ENCODE results near the gene AFAP1L2. TPM values are rescaled to one million over a fixed set of nuclear protein-coding genes. Genes with fewer than 3 reads are reported as not detected.

Gene AFAP1L2
- total RNA-seq, 2 donors from 2014 or later, result 16.1 to 34.1 TPM

DNA sequence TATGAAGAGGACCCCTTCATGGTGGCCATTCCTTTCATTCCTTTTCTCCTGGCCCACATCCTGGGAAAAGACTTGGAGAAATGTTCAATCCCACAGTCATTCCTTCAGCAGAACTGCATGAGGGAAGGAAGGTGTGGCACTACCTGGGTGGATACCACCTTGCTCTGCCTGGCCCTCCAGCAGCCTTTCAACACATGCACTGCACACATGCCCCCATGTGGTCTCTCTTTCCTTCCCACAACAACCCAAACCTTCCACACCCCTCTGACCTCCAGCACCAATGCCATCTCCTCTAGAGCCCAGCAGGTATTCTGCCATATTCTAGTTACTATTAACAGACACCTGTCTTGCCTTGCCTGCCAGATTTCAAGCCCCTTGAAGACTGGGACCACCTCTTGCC, 40.5 kb upstream of the AFAP1L2 start:
- Histone ChIP-seq H3K36me3 (no peaks in the 10 kb centered on the region), H3K27me3 (replicated peaks; ENCODE audit: insufficient read depth) (no peaks in the 10 kb centered on the region), H3K4me1 (replicated peaks) (no peaks in the 10 kb centered on the region), H3K4me3 (no peak overlapping the region), H3K9me3 (no peaks in the 10 kb centered on the region), H3K27ac (no peak overlapping the region)
- TF ChIP-seq POLR2AphosphoS5 (IDR thresholded peaks at IDR 0.05), result no peak
- no peak for TF ChIP-seq POLR2A (IDR thresholded peaks at IDR 0.05)
- TF ChIP-seq, protein P1, sequence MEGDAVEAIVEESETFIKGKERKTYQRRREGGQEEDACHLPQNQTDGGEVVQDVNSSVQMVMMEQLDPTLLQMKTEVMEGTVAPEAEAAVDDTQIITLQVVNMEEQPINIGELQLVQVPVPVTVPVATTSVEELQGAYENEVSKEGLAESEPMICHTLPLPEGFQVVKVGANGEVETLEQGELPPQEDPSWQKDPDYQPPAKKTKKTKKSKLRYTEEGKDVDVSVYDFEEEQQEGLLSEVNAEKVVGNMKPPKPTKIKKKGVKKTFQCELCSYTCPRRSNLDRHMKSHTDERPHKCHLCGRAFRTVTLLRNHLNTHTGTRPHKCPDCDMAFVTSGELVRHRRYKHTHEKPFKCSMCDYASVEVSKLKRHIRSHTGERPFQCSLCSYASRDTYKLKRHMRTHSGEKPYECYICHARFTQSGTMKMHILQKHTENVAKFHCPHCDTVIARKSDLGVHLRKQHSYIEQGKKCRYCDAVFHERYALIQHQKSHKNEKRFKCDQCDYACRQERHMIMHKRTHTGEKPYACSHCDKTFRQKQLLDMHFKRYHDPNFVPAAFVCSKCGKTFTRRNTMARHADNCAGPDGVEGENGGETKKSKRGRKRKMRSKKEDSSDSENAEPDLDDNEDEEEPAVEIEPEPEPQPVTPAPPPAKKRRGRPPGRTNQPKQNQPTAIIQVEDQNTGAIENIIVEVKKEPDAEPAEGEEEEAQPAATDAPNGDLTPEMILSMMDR (IDR thresholded peaks at IDR 0.05), result no peak
- DNase-seq (ENCODE audit: low spot score), result no peak
- intact Hi-C loops (cut with DNase I), result no loop called here

DNA sequence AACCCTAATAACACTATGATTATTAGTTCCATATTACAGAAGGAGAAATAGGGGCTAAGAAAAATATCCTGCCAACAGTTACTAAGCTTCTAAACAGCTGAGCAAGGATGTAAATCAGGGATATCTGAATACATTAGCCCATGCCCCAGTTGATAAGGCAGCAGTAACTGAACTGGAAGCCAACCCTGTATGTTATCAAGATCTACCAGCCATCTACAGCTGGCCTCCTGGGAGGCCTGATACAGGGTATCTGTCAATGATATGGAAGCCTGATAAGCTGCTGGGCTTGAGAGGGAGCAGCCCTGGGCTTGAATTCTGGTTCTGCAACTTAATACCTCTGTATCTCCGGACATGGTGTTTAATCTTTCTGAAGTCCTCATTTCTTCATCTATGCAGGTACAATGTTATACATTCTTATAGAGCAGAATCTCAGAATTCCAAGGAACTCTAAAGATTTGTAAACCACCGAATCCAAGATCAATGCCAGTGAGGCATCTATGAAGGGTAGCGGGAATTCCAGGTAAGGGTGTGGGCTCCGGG, 37.9 kb upstream of the AFAP1L2 start:
- no peaks in the 10 kb centered on the region for H3K36me3 ChIP-seq
- no peak overlapping the region for H3K27ac ChIP-seq
- TF ChIP-seq POLR2AphosphoS5 (IDR thresholded peaks at IDR 0.05) (no peak), POLR2A (IDR thresholded peaks at IDR 0.05) (no peak)
- TF ChIP-seq, protein P1 (IDR thresholded peaks at IDR 0.05), result no peak
- H3K27me3 ChIP-seq (replicated peaks; ENCODE audit: insufficient read depth), result no peaks in the 10 kb centered on the region
- 78% methylated on average over 4 of the region's 4 CpGs for WGBS
- no peaks in the 10 kb centered on the region for H3K9me3 ChIP-seq
- no peak overlapping the region for H3K4me3 ChIP-seq
- DNase-seq (ENCODE audit: low spot score), result no peak
- intact Hi-C loops (cut with DNase I), result no loop called here
- no peaks in the 10 kb centered on the region for H3K4me1 ChIP-seq (replicated peaks)

DNA sequence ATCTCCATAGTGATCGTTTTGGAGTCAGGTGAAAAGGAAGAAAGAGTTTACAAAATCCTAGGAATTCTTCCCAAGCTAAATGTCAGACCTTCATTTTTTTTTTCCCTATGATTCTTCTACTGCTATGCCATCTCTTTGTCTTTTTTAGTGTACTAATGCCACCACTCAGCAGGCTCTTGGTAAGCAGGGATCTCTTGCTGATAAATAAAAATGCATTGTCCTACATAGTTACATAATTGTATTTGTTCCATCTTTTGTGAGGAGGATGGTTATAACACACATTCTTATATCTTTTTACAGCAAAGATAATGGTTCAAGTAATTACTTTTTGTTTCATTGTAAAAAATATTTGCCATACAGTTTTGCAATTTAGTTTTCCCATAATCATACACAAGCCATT, 36.8 kb upstream of the AFAP1L2 start:
- Histone ChIP-seq H3K4me3 (no peak overlapping the region), H3K27me3 (replicated peaks; ENCODE audit: insufficient read depth) (no peaks in the 10 kb centered on the region), H3K4me1 (replicated peaks) (no peaks in the 10 kb centered on the region), H3K27ac (no peak overlapping the region), H3K9me3 (no peaks in the 10 kb centered on the region), H3K36me3 (no peaks in the 10 kb centered on the region)
- TF ChIP-seq, protein P1 (IDR thresholded peaks at IDR 0.05), result no peak
- TF ChIP-seq POLR2AphosphoS5 (IDR thresholded peaks at IDR 0.05) (no peak), POLR2A (IDR thresholded peaks at IDR 0.05) (no peak)
- no peak for DNase-seq (ENCODE audit: low spot score)
- WGBS, result 90% methylated on average over 1 of the region's 1 CpG
- intact Hi-C loops (cut with DNase I), result no loop called here

DNA sequence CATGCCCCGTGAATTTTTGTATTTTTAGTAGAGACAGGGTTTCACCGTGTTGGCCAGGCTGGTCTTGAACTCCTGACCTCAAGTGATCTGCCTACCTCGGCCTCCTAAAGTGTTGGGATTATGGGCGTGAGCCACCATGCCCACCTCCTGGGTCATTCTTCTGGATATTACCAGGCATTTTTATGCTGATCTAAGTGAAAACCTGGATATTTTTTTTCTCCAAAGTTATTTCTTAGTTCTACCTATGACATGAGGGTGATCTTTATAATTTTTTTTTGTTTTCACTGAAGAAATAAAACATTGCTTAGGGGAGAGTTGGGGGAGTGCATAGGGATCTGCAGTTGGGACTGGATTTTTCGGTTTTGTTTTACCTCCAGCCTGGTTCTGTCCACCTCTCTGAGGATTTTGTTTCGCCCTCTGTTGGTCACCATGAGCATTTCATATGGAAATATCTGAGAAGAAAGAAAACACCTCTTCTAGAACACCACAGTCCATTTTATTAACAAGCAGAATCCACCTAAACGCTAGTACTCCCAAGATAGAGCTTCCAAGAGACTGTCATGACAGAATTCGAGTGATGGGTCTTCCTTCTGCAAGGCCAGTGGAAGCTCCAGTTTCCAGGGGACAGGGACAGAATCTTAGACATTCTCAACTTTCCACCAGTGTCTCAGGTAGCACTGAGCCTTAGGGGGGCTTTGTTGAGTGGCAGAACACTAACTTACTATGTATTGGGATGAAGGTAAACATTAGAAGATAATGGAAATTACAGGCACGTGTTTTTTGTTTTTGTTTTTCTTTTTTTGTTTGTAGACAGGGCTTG, 33.4 kb upstream of the AFAP1L2 start:
- H3K27me3 ChIP-seq (replicated peaks; ENCODE audit: insufficient read depth), result no peaks in the 10 kb centered on the region
- no peak overlapping the region for H3K4me3 ChIP-seq
- intact Hi-C loops (cut with DNase I), result loop anchor here (5.0 kb wide), 1 partner anchor 135 kb away; no protein-coding TSS in a partner anchor
- no peak for DNase-seq (ENCODE audit: low spot score)
- H3K9me3 ChIP-seq, result no peaks in the 10 kb centered on the region
- no peaks in the 10 kb centered on the region for H3K4me1 ChIP-seq (replicated peaks)
- no peaks in the 10 kb centered on the region for H3K36me3 ChIP-seq
- 77% methylated on average over 9 of the region's 9 CpGs for WGBS
- TF ChIP-seq POLR2A (IDR thresholded peaks at IDR 0.05), result no peak
- TF ChIP-seq, protein P1 (IDR thresholded peaks at IDR 0.05), result peak in 3 of 4 experiments; percentile 44 to 68 (median 66)
- H3K27ac ChIP-seq, result no peak overlapping the region

DNA sequence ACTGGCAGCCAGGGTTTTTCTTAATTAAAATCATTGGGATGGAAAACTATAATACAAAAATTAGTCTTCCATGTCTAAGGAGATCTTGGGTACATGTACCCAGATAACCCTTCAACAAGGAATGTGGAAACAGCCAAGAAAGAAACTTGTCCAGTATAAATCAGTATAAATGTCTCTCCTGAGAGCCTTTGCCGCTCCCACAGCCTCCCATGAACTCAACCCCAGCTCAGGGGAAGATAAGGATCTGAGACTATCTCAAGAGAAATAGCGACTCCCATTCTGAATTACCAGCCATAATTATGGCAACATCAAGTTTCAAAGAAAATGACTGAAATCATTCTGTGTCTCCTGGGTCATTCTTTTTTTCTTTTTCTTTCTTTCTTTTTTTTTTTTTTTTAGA, 32.6 kb upstream of the AFAP1L2 start:
- no peaks in the 10 kb centered on the region for H3K36me3 ChIP-seq
- intact Hi-C loops (cut with DNase I), result loop anchor here (5.0 kb wide), 1 partner anchor 135 kb away; no protein-coding TSS in a partner anchor

More for the DNA sequence above, 32.6 kb upstream of the AFAP1L2 start:
- WGBS, result 80% methylated on average over 2 of the region's 2 CpGs
- no peak overlapping the region for H3K4me3 ChIP-seq
- DNase-seq (ENCODE audit: low spot score), result no peak
- H3K4me1 ChIP-seq (replicated peaks), result no peaks in the 10 kb centered on the region
- TF ChIP-seq POLR2A (IDR thresholded peaks at IDR 0.05), result no peak
- TF ChIP-seq POLR2AphosphoS5 (IDR thresholded peaks at IDR 0.05), result no peak
- TF ChIP-seq, protein P1 (IDR thresholded peaks at IDR 0.05), result no peak
- no peaks in the 10 kb centered on the region for H3K9me3 ChIP-seq
- no peak overlapping the region for H3K27ac ChIP-seq
- no peaks in the 10 kb centered on the region for H3K27me3 ChIP-seq (replicated peaks; ENCODE audit: insufficient read depth)

Data from prostate gland (tissue), 2 donors.